ENCODE data around the gene SBF2.
"Not testable (repeated sequence)": the region's sequence is repeated elsewhere in the genome, so short reads cannot be mapped to it uniquely, and the experiment has no call there.

SBF2 gene

GRCh38 chr11:9941991-9942390 lies 352.0 kb downstream of the SBF2 start:
- in situ Hi-C loops (cut with MboI; ENCODE audit: low pct_unique_long_range_greater_than_20kb, low sequenced_read_pairs, unreplicated experiment), result no loop called here
- no peak for DNase-seq (ENCODE audit: low spot score)
- TF ChIP-seq CTCF (IDR thresholded peaks at IDR 0.05; ENCODE audit: extremely low read depth, insufficient read depth, missing control alignments), result no peak

GRCh38 chr11:9939150-9939549 lies 354.9 kb downstream of the SBF2 start:
- DNase-seq (ENCODE audit: low spot score), result not testable (repeated sequence)

GRCh38 chr11:9936754-9937153 lies 357.3 kb downstream of the SBF2 start:
- in situ Hi-C loops (cut with MboI; ENCODE audit: low pct_unique_long_range_greater_than_20kb, low sequenced_read_pairs, unreplicated experiment), result no loop called here
- no peak for TF ChIP-seq CTCF (IDR thresholded peaks at IDR 0.05; ENCODE audit: extremely low read depth, insufficient read depth, missing control alignments)
- no peak for DNase-seq (ENCODE audit: low spot score)

More at GRCh38 chr11:9939150-9939549, 354.9 kb downstream of the SBF2 start:
- in situ Hi-C loops (cut with MboI; ENCODE audit: low pct_unique_long_range_greater_than_20kb, low sequenced_read_pairs, unreplicated experiment), result not testable (repeated sequence)

GRCh38 chr11:9932843-9933242 lies 361.2 kb downstream of the SBF2 start:
- in situ Hi-C loops (cut with MboI; ENCODE audit: low pct_unique_long_range_greater_than_20kb, low sequenced_read_pairs, unreplicated experiment); DNase-seq (ENCODE audit: low spot score): not testable (repeated sequence)

- DNase-seq (ENCODE audit: low spot score); in situ Hi-C loops (cut with MboI; ENCODE audit: low pct_unique_long_range_greater_than_20kb, low sequenced_read_pairs, unreplicated experiment): not testable (repeated sequence)
These were observed 363.3 kb downstream of the SBF2 start for GRCh38 chr11:9930562-9931331.

GRCh38 chr11:9927670-9928069 lies 366.3 kb downstream of the SBF2 start:
- TF ChIP-seq CTCF (IDR thresholded peaks at IDR 0.05; ENCODE audit: extremely low read depth, insufficient read depth, missing control alignments), result no peak
- no peak for DNase-seq (ENCODE audit: low spot score)
- in situ Hi-C loops (cut with MboI; ENCODE audit: low pct_unique_long_range_greater_than_20kb, low sequenced_read_pairs, unreplicated experiment), result no loop called here

GRCh38 chr11:9923280-9923679 lies 370.7 kb downstream of the SBF2 start:
- TF ChIP-seq CTCF (IDR thresholded peaks at IDR 0.05; ENCODE audit: extremely low read depth, insufficient read depth, missing control alignments), result no peak
- in situ Hi-C loops (cut with MboI; ENCODE audit: low pct_unique_long_range_greater_than_20kb, low sequenced_read_pairs, unreplicated experiment), result no loop called here
- DNase-seq (ENCODE audit: low spot score), result no peak

- no peak for TF ChIP-seq CTCF (IDR thresholded peaks at IDR 0.05; ENCODE audit: extremely low read depth, insufficient read depth, missing control alignments)
- no peak for DNase-seq (ENCODE audit: low spot score)
- in situ Hi-C loops (cut with MboI; ENCODE audit: low pct_unique_long_range_greater_than_20kb, low sequenced_read_pairs, unreplicated experiment), result no loop called here
These were observed 371.2 kb downstream of the SBF2 start for GRCh38 chr11:9922806-9923205.

Data from GM13977 (cell line).